GM04504 (cell line): ENCODE measurements around the gene SND1.

Experiments used
- DNase-seq: peaks from one replicate; pipeline ENCODE4 v3.0.0-alpha.2; 2012; ENCODE audit warnings: low read depth

SND1 gene

GRCh38 chr7:128115821-128116723, 464.1 kb downstream of the SND1 start:
- no peak for DNase-seq

- DNase-seq = no peak
These were observed 464.7 kb downstream of the SND1 start for GRCh38 chr7:128116740-128117139.

GRCh38 chr7:128117691-128118090, 465.7 kb downstream of the SND1 start:
- no peak for DNase-seq

GRCh38 chr7:128119036-128119435, 467.0 kb downstream of the SND1 start:
- DNase-seq = no peak

- no peak for DNase-seq
These were observed 468.1 kb downstream of the SND1 start for GRCh38 chr7:128120116-128120515.

- DNase-seq = no peak
These were observed 469.0 kb downstream of the SND1 start for GRCh38 chr7:128120976-128121490.

GRCh38 chr7:128121711-128122530, 469.9 kb downstream of the SND1 start:
- no peak for DNase-seq

- no peak for DNase-seq
These were observed 470.7 kb downstream of the SND1 start for GRCh38 chr7:128122576-128123290.

- DNase-seq = no peak
These were observed 471.5 kb downstream of the SND1 start for GRCh38 chr7:128123291-128124037.

GRCh38 chr7:128124786-128125185, 472.8 kb downstream of the SND1 start:
- DNase-seq = no peak

GRCh38 chr7:128125816-128126215, 473.8 kb downstream of the SND1 start:
- DNase-seq = no peak

GRCh38 chr7:128128401-128128800, 476.4 kb downstream of the SND1 start:
- no peak for DNase-seq

- no peak for DNase-seq
These were observed 477.4 kb downstream of the SND1 start for GRCh38 chr7:128129224-128129864.

- no peak for DNase-seq
These were observed 479.1 kb downstream of the SND1 start for GRCh38 chr7:128131115-128131514.

GRCh38 chr7:128131731-128132130, 479.7 kb downstream of the SND1 start:
- no peak for DNase-seq

- no peak for DNase-seq
These were observed 480.6 kb downstream of the SND1 start for GRCh38 chr7:128132426-128133069.

GRCh38 chr7:128135159-128135514, 483.1 kb downstream of the SND1 start:
- DNase-seq = no peak

- no peak for DNase-seq
These were observed 483.7 kb downstream of the SND1 start for GRCh38 chr7:128135515-128136214.

- DNase-seq = no peak
These were observed 484.2 kb downstream of the SND1 start for GRCh38 chr7:128136215-128136597.

GRCh38 chr7:128137181-128137580, 485.2 kb downstream of the SND1 start:
- peak; percentile 49 for DNase-seq
